Trophoblast cell (in vitro differentiated cells and primary cell): ENCODE results near the gene TAPBPL.

Experiments
- DNase-seq, 2 donors: peaks; one replicate each; pipeline ENCODE4 v3.0.0-alpha.2; 2016
- H2AFZ ChIP-seq: 2 replicates; pipeline ENCODE4 v1.6.1; 2013; ENCODE audit warnings: low read length, moderate library complexity, mild to moderate bottlenecking; ENCODE audit not compliant: insufficient read depth, poor library complexity
- H2AK5ac ChIP-seq: 2 replicates; pipeline ENCODE4 v1.6.1; 2013; ENCODE audit warnings: mild to moderate bottlenecking, low read length
- H2BK120ac ChIP-seq: 2 replicates; pipeline ENCODE4 v1.6.1; 2013; ENCODE audit warnings: low read length, mild to moderate bottlenecking, moderate library complexity; ENCODE audit not compliant: insufficient read depth, poor library complexity
- H2BK12ac ChIP-seq: 2 replicates; pipeline ENCODE4 v1.6.1; 2013; ENCODE audit warnings: mild to moderate bottlenecking, low read length, moderate library complexity
- H2BK5ac ChIP-seq: 2 replicates; pipeline ENCODE4 v1.6.1; 2013; ENCODE audit warnings: low read length, low read depth, moderate library complexity, mild to moderate bottlenecking; ENCODE audit not compliant: poor library complexity
- H3K14ac ChIP-seq: 2 replicates; pipeline ENCODE4 v1.6.1; 2013; ENCODE audit warnings: mild to moderate bottlenecking, low read length
- H3K18ac ChIP-seq: 2 replicates; pipeline ENCODE4 v1.6.1; 2013; ENCODE audit warnings: mild to moderate bottlenecking, low read length
- H3K23ac ChIP-seq: 2 replicates; pipeline ENCODE4 v1.6.1; 2013; ENCODE audit warnings: low read length
- H3K27ac ChIP-seq: 2 replicates; pipeline ENCODE4 v1.5.1; 2013; ENCODE audit warnings: low read depth, mild to moderate bottlenecking, inconsistent platforms, low read length, moderate library complexity
- H3K27me3 ChIP-seq: 2 replicates; pipeline ENCODE4 v1.6.1; 2013; ENCODE audit warnings: inconsistent platforms, mild to moderate bottlenecking, low read length, moderate library complexity; ENCODE audit not compliant: insufficient read depth
- H3K36me3 ChIP-seq, 2 experiments: 1 replicate in 1 of 2; 2 replicates in 1 of 2; pipeline ENCODE4 v1.6.1; 2013; ENCODE audit warnings: low read length in 2 of 2, mild to moderate bottlenecking in 2 of 2, moderate library complexity in 1 of 2; ENCODE audit not compliant: insufficient read depth in 2 of 2, control insufficient read depth in 1 of 2
- H3K4ac ChIP-seq: 2 replicates; pipeline ENCODE4 v1.6.1; 2013; ENCODE audit warnings: low read depth, mild to moderate bottlenecking, low read length, moderate library complexity
- H3K4me1 ChIP-seq, 2 experiments: 1 replicate in 1 of 2; 2 replicates in 1 of 2; pipeline ENCODE4 v1.6.1; 2013; ENCODE audit warnings: low read length in 2 of 2, mild to moderate bottlenecking in 2 of 2, moderate library complexity in 1 of 2; ENCODE audit not compliant: insufficient read depth in 2 of 2, control insufficient read depth in 1 of 2
- H3K4me2 ChIP-seq: 2 replicates; pipeline ENCODE4 v1.6.1; 2013; ENCODE audit warnings: inconsistent platforms, mild to moderate bottlenecking, low read length, moderate library complexity
- H3K4me3 ChIP-seq: 2 replicates; pipeline ENCODE4 v1.5.1; 2013; ENCODE audit warnings: mild to moderate bottlenecking, low read depth, low read length, inconsistent platforms
- H3K79me1 ChIP-seq: one replicate; pipeline ENCODE4 v1.6.1; 2013; ENCODE audit warnings: low read length
- H3K79me2 ChIP-seq: 2 replicates; pipeline ENCODE4 v1.6.1; 2013; ENCODE audit warnings: low read length, mild to moderate bottlenecking; ENCODE audit not compliant: control insufficient read depth, insufficient read depth, poor library complexity
- H3K9ac ChIP-seq: 2 replicates; pipeline ENCODE4 v1.6.1; 2013; ENCODE audit warnings: mild to moderate bottlenecking, low read length
- H3K9me3 ChIP-seq: 2 replicates; pipeline ENCODE4 v1.6.1; 2013; ENCODE audit warnings: low read depth, mild to moderate bottlenecking, control low read depth, inconsistent platforms, low read length; ENCODE audit not compliant: insufficient read depth
- H4K12ac ChIP-seq: 2 replicates; pipeline ENCODE4 v1.6.1; 2013; ENCODE audit warnings: low read depth, mild to moderate bottlenecking, low read length, moderate library complexity
- H4K8ac ChIP-seq: 2 replicates; pipeline ENCODE4 v1.6.1; 2013; ENCODE audit warnings: low read depth, mild to moderate bottlenecking, low read length, moderate library complexity
- H4K91ac ChIP-seq: one replicate; pipeline ENCODE4 v1.6.1; 2013; ENCODE audit warnings: low read depth, mild to moderate bottlenecking, low read length, moderate library complexity
- WGBS: extraction: QIAGEN DNeasy Blood & Tissue Kit; methylation state at CpG from one replicate; pipeline ENCODE4 v1.1.7; 2013; ENCODE audit warnings: missing lambda C conversion rate; ENCODE audit not compliant: insufficient read length, insufficient coverage; ENCODE audit errors: extremely low coverage; 5-methylcytosine and 5-hydroxymethylcytosine counted together

TAPBPL gene

GRCh38 chr12:6444704-6445688, 6.8 kb upstream of the TAPBPL start, which contains the start of gene CD27:
TSS of gene CD27 (plus strand) at chr12:6444955. CDS start at chr12:6445096, 141 bp downstream.
- H3K36me3 ChIP-seq: no peaks in the 10 kb centered on the region
- H3K23ac ChIP-seq: no peak within 1 kb of the TSS
- no peak within 1 kb of the TSS for H3K4ac ChIP-seq
- H3K27me3 ChIP-seq: no peaks in the 10 kb centered on the region
- H4K8ac ChIP-seq: no peak within 1 kb of the TSS
- no peak within 1 kb of the TSS for H2BK5ac ChIP-seq
- no peak within 1 kb of the TSS for H3K27ac ChIP-seq
- H3K9me3 ChIP-seq: peaks cover 1% of the 10 kb centered on the region
- no peak within 1 kb of the TSS for H3K18ac ChIP-seq
- H3K9ac ChIP-seq: no peak within 1 kb of the TSS
- H2BK12ac ChIP-seq: no peak within 1 kb of the TSS
- no peak within 1 kb of the TSS for H4K91ac ChIP-seq
- no peak within 1 kb of the TSS for H2BK120ac ChIP-seq
- DNase-seq: no peak
- no peaks in the 10 kb centered on the region for H3K4me1 ChIP-seq
- no peak within 1 kb of the TSS for H3K14ac ChIP-seq
- WGBS: no CpG with 5 or more reads among the region's 16 CpGs
- H2AFZ ChIP-seq: no peak within 1 kb of the TSS
- H3K4me3 ChIP-seq: no peak within 1 kb of the TSS
- H3K79me2 ChIP-seq: no peaks in the 10 kb centered on the region
- H3K4me2 ChIP-seq: no peak within 1 kb of the TSS
- no peak within 1 kb of the TSS for H4K12ac ChIP-seq
- no peak within 1 kb of the TSS for H2AK5ac ChIP-seq
- H3K79me1 ChIP-seq: no peaks in the 10 kb centered on the region

GRCh38 chr12:6450091-6450868, 1.6 kb upstream of the TAPBPL start:
- H2BK5ac ChIP-seq: no peak overlapping the region
- no peak overlapping the region for H3K14ac ChIP-seq
- WGBS: no CpG with 5 or more reads among the region's 16 CpGs
- H3K4me3 ChIP-seq: no peak overlapping the region
- no peak overlapping the region for H2BK120ac ChIP-seq
- H3K23ac ChIP-seq: peak overlapping the region; percentile 86
- peak overlapping the region; percentile 79 for H4K8ac ChIP-seq
- H3K79me1 ChIP-seq: peaks cover 3% of the 10 kb centered on the region
- no peak overlapping the region for H3K4ac ChIP-seq
- H3K27me3 ChIP-seq: no peaks in the 10 kb centered on the region
- H3K79me2 ChIP-seq: no peaks in the 10 kb centered on the region
- H4K12ac ChIP-seq: no peak overlapping the region
- H2AK5ac ChIP-seq: no peak overlapping the region
- no peak overlapping the region for H2AFZ ChIP-seq
- peaks cover 3% of the 10 kb centered on the region for H3K9me3 ChIP-seq
- no peak overlapping the region for H2BK12ac ChIP-seq
- H3K9ac ChIP-seq: no peak overlapping the region
- no peak overlapping the region for H3K18ac ChIP-seq
- no peak overlapping the region for H3K27ac ChIP-seq
- no peak overlapping the region for H4K91ac ChIP-seq
- no peak overlapping the region for H3K4me2 ChIP-seq
- peaks cover 15% of the 10 kb centered on the region in 2 experiments for H3K4me1 ChIP-seq
- H3K36me3 ChIP-seq: no peaks in the 10 kb centered on the region
- no peak for DNase-seq

GRCh38 chr12:6450869-6451347, 934 bp upstream of the TAPBPL start:
- H3K9ac ChIP-seq: no peak overlapping the region
- peak overlapping the region; percentile 34 for H2BK12ac ChIP-seq
- H3K79me2 ChIP-seq: no peaks in the 10 kb centered on the region
- H3K4me1 ChIP-seq: peaks cover 15% of the 10 kb centered on the region in 2 experiments
- peaks cover 3% of the 10 kb centered on the region for H3K9me3 ChIP-seq
- H4K12ac ChIP-seq: peak overlapping the region; percentile 49
- H4K8ac ChIP-seq: peak overlapping the region; percentile 79
- no peaks in the 10 kb centered on the region for H3K27me3 ChIP-seq
- peak overlapping the region; percentile 48 for H3K4me2 ChIP-seq
- H3K4me3 ChIP-seq: peak overlapping the region; percentile 41
- H3K79me1 ChIP-seq: peaks cover 3% of the 10 kb centered on the region
- no peak overlapping the region for H4K91ac ChIP-seq
- H3K23ac ChIP-seq: no peak overlapping the region
- no peak for DNase-seq
- H2BK5ac ChIP-seq: no peak overlapping the region
- H3K4ac ChIP-seq: no peak overlapping the region
- peak overlapping the region; percentile 9 for H3K14ac ChIP-seq
- no peaks in the 10 kb centered on the region for H3K36me3 ChIP-seq
- H2BK120ac ChIP-seq: no peak overlapping the region
- H2AFZ ChIP-seq: peak overlapping the region; percentile 4
- no peak overlapping the region for H3K27ac ChIP-seq
- WGBS: no CpG with 5 or more reads among the region's 11 CpGs
- H2AK5ac ChIP-seq: peak overlapping the region; percentile 73
- no peak overlapping the region for H3K18ac ChIP-seq

- peak overlapping the region; percentile 17 for H2BK12ac ChIP-seq
- peak overlapping the region; percentile 26 for H3K14ac ChIP-seq
- no peaks in the 10 kb centered on the region for H3K27me3 ChIP-seq
- no peak overlapping the region for H3K4ac ChIP-seq
- no peak for DNase-seq
- peaks cover 15% of the 10 kb centered on the region in 2 experiments for H3K4me1 ChIP-seq
- no peak overlapping the region for H3K23ac ChIP-seq
- H4K8ac ChIP-seq: peak overlapping the region; percentile 79
- H4K91ac ChIP-seq: peak overlapping the region; percentile 22
- H3K9me3 ChIP-seq: peaks cover 3% of the 10 kb centered on the region
- no peak overlapping the region for H3K9ac ChIP-seq
- H3K79me2 ChIP-seq: no peaks in the 10 kb centered on the region
- H3K79me1 ChIP-seq: peaks cover 3% of the 10 kb centered on the region
- H2AK5ac ChIP-seq: peak overlapping the region; percentile 24
- H3K36me3 ChIP-seq: no peaks in the 10 kb centered on the region
- no peak overlapping the region for H3K4me2 ChIP-seq
- H2BK5ac ChIP-seq: no peak overlapping the region
- no CpG with 5 or more reads among the region's 9 CpGs for WGBS
- H4K12ac ChIP-seq: no peak overlapping the region
- no peak overlapping the region for H2BK120ac ChIP-seq
- no peak overlapping the region for H3K18ac ChIP-seq
- no peak overlapping the region for H3K4me3 ChIP-seq
- no peak overlapping the region for H2AFZ ChIP-seq
- no peak overlapping the region for H3K27ac ChIP-seq
Measured at GRCh38 chr12:6452245-6452943, 552 bp downstream of the TAPBPL start.
